GM18868 (cell line): ENCODE data around the gene LRRTM4.

ENCODE experiments used
- ATAC-seq: cut with Tn5 transposase; IDR thresholded peaks from one replicate; pipeline ENCODE4 v1.9.1; 2021; ENCODE audit warnings: mild to moderate bottlenecking, moderate library complexity; ENCODE audit not compliant: unreplicated experiment

The LRRTM4 gene

GRCh38 chr2:77328134-77328931 lies 193.8 kb downstream of the LRRTM4 start:
- no peak for ATAC-seq

- ATAC-seq, result no peak
Measured at GRCh38 chr2:77325395-77325794, 196.8 kb downstream of the LRRTM4 start.

GRCh38 chr2:77322431-77322830 lies 199.7 kb downstream of the LRRTM4 start:
- ATAC-seq, result no peak

GRCh38 chr2:77314721-77315120 lies 207.5 kb downstream of the LRRTM4 start:
- no peak for ATAC-seq

- ATAC-seq, result no peak
Measured at GRCh38 chr2:77310416-77310815, 211.8 kb downstream of the LRRTM4 start.

GRCh38 chr2:77309725-77310124 lies 212.5 kb downstream of the LRRTM4 start:
- no peak for ATAC-seq

- ATAC-seq, result no peak
Measured at GRCh38 chr2:77301441-77301840, 220.7 kb downstream of the LRRTM4 start.

- ATAC-seq, result no peak
Measured at GRCh38 chr2:77296791-77297190, 225.4 kb downstream of the LRRTM4 start.

- no peak for ATAC-seq
Measured at GRCh38 chr2:77294474-77294873, 227.7 kb downstream of the LRRTM4 start.

- no peak for ATAC-seq
Measured at GRCh38 chr2:77284353-77284752, 237.8 kb downstream of the LRRTM4 start.

- no peak for ATAC-seq
Measured at GRCh38 chr2:77271262-77271661, 250.9 kb downstream of the LRRTM4 start.

GRCh38 chr2:77270433-77270832 lies 251.7 kb downstream of the LRRTM4 start:
- ATAC-seq, result no peak

GRCh38 chr2:77268626-77269025 lies 253.6 kb downstream of the LRRTM4 start:
- no peak for ATAC-seq

- ATAC-seq, result no peak
Measured at GRCh38 chr2:77232909-77233425, 289.2 kb downstream of the LRRTM4 start.

- no peak for ATAC-seq
Measured at GRCh38 chr2:77228391-77228790, 293.8 kb downstream of the LRRTM4 start.

GRCh38 chr2:77210725-77211124 lies 311.5 kb downstream of the LRRTM4 start:
- no peak for ATAC-seq

- no peak for ATAC-seq
Measured at GRCh38 chr2:77207331-77207730, 314.8 kb downstream of the LRRTM4 start.

- ATAC-seq, result no peak
Measured at GRCh38 chr2:77201755-77202154, 320.4 kb downstream of the LRRTM4 start.

GRCh38 chr2:77199411-77199810 lies 322.8 kb downstream of the LRRTM4 start:
- no peak for ATAC-seq

- no peak for ATAC-seq
Measured at GRCh38 chr2:77193858-77194448, 328.2 kb downstream of the LRRTM4 start.

- ATAC-seq, result no peak
Measured at GRCh38 chr2:77192811-77193289, 329.3 kb downstream of the LRRTM4 start.

GRCh38 chr2:77191665-77192064 lies 330.5 kb downstream of the LRRTM4 start:
- no peak for ATAC-seq
